ENCODE measurements around the gene SLC9A1. TPM values are rescaled to one million over a fixed set of nuclear protein-coding genes. Genes with fewer than 3 reads are reported as not detected.
"Not testable (repeated sequence)": the region's sequence is repeated elsewhere in the genome, so short reads cannot be mapped to it uniquely, and the experiment has no call there.

The SLC9A1 gene
- polyA plus RNA-seq (ENCODE audit: low read depth in 6 of 6) = 1 to 10 TPM; 3.1 to 9.3 (median 4.0) TPM

DNA sequence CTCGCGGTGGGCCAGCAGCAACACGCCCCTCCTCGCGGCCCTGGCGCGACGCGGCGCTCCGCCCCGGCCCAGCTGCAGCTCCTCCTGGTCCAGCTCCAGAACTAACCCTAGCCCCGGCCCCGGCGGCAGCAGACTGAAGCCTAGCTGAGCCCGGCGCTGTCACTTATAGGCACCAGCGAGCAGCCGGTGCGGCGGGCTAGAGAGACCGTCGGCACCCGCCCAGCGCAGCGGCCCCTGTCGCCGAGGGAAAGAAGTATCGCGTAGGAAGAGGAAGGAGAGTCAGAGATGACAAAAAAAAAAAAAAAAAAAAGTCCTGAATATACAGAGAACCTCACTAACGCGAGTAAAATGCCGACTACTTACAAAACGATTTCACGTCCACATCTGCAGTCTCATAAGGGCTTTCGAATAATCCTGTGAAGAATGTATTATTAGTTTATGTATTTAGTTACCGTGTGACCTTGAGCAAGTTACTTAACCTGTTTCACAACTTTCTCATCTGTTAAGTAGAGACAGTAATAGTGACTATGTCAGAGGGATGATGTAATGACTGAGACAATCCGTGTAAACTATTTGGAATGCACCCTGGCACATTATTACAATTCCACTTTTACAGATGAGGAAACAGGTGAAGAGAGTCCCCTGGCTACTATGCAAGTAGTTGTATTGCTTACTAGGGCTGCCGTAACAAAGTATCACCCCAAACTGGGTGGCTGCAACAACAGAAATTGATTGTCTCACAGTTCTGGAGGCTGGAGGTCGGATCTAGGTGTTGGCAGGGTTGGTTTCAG, at the start of gene SLC9A1:
Gene SLC9A1, minus strand, starts transcription at position 135 of the 791 bp plus-strand sequence. CDS start 791 bp downstream, outside the sequence.
- ATAC-seq (ENCODE audit: low read depth in 2 of 2) (peak; percentile 87), DNase-seq (peak; percentile 92)
- H3K27me3 Mint-ChIP-seq = no peaks in the 10 kb centered on the region
- peaks cover 0 to 3% (median 0%) of the 10 kb centered on the region in 7 donors for H3K9me3 Mint-ChIP-seq
- H3K4me3 Mint-ChIP-seq = peak within 1 kb of the TSS; percentile 77 to 94 (median 92)
- no peaks in the 10 kb centered on the region for H3K36me3 Mint-ChIP-seq
- peak within 1 kb of the TSS; percentile 99 to 100 (median 100) for H3K27ac Mint-ChIP-seq
- H3K4me1 Mint-ChIP-seq = peaks cover 32 to 54% (median 49%) of the 10 kb centered on the region in 3 donors

DNA sequence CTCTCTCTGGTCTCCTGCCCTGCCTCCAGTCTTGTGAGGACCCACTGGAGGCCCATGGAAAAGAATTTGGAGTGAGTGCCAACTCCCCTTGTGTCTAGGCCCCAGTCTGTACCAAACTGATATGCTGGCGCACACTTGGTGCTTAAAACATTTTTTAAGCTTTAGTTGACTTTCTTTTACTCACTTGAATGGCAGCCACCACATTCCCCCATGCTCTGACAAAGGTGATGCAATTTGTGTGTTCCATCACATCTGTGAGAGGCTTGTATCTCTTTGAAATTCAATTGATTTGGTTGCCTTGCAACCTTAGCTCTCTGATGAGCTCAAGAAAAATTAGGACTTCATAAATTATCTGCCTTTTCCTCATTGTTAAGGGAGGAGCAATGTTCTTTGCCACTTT, 49.0 kb upstream of the SLC9A1 start:
- Mint-ChIP-seq H3K36me3 (no peaks in the 10 kb centered on the region), H3K9me3 (no peaks in the 10 kb centered on the region), H3K27me3 (no peaks in the 10 kb centered on the region), H3K4me3 (no peak overlapping the region), H3K4me1 (peaks cover 0 to 5% (median 3%) of the 10 kb centered on the region in 3 donors), H3K27ac (no peak overlapping the region)
- DNase-seq = no peak
- ATAC-seq (ENCODE audit: low read depth in 2 of 2) = no peak

DNA sequence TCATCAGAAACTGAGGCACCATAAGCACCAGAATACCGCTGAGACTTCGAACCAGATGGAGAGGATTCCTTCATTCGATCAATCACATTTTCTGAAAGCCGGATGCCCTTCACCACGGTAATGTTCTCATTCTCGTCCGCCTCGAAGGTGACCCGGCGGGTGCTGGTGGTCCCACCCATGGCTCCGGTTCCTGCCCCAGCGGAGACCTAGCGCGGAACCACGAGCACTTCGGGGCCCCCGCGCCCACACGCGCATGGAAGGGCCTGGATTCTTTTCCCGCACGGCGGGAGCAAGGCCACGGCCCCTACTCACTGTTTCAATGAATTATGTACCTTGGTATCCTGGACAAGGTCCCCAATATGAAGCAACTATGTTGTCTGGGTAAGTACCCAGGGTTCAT, 46.4 kb upstream of the SLC9A1 start:
- no peak for ATAC-seq (ENCODE audit: low read depth in 2 of 2)
- peak overlapping the region in 1 of 6 donors; percentile 85 for H3K27ac Mint-ChIP-seq
- no peak for DNase-seq
- peaks cover 0 to 4% (median 0%) of the 10 kb centered on the region in 3 donors for H3K27me3 Mint-ChIP-seq
- H3K4me3 Mint-ChIP-seq = peak overlapping the region in 1 of 8 donors; percentile 5
- H3K36me3 Mint-ChIP-seq = no peaks in the 10 kb centered on the region
- H3K9me3 Mint-ChIP-seq = no peaks in the 10 kb centered on the region
- peaks cover 6 to 7% (median 7%) of the 10 kb centered on the region in 3 donors for H3K4me1 Mint-ChIP-seq

DNA sequence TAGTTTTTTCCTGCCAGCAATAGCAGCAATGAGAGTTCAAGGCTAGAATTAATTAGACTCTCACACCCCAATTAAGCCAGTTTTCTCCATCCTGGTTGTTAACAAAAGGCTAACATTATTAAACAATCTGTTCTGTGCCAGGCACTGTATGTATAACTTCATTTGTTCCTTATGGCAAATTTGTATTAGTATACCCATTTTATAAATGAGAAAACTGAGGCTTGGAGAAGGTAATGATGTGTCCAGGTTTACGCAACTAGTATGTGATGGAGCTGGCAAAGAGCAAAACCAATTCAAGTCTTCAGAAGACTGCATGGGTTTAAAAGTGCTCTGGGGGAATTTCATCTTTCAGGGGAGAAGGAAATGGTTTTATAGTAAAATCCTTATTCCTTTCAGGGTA, 38.3 kb upstream of the SLC9A1 start:
- Mint-ChIP-seq H3K27me3 (peaks cover 0 to 5% (median 4%) of the 10 kb centered on the region in 3 donors), H3K27ac (no peak overlapping the region), H3K4me3 (no peak overlapping the region), H3K4me1 (peaks cover 5 to 7% (median 6%) of the 10 kb centered on the region in 3 donors), H3K36me3 (no peaks in the 10 kb centered on the region), H3K9me3 (no peaks in the 10 kb centered on the region)
- no peak for DNase-seq
- ATAC-seq (ENCODE audit: low read depth in 2 of 2) = no peak

DNA sequence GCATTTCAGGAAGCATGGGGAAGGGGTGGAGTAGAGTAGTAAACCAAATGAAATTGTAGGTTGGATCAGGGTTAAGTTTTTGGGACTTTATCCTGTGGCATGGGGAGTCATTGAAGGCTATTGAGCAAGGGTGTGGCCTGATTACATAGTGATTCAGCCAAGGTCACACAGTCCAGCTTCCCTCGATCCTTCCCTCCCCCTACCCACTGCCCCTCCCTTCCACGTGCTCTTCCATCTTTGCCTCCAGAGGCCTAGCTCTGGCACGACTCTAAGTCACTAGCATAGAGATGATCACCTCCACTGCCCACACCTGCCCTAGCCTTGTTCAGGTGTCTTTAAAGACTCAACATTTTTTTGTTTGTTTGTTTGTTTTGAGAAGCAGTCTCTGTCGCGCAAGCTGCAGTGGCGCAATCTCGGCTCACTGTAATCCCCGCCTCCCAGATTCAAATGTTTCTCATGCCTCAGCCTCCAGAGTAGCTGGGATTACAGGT, 37.2 kb upstream of the SLC9A1 start:
- H3K4me3 Mint-ChIP-seq = no peak overlapping the region
- peaks cover 0 to 4% (median 0%) of the 10 kb centered on the region in 3 donors for H3K4me1 Mint-ChIP-seq
- no peak overlapping the region for H3K27ac Mint-ChIP-seq
- ATAC-seq (ENCODE audit: low read depth in 2 of 2) (no peak), DNase-seq (no peak)
- H3K9me3 Mint-ChIP-seq = no peaks in the 10 kb centered on the region
- no peaks in the 10 kb centered on the region for H3K36me3 Mint-ChIP-seq
- peaks cover 0 to 5% (median 0%) of the 10 kb centered on the region in 3 donors for H3K27me3 Mint-ChIP-seq

DNA sequence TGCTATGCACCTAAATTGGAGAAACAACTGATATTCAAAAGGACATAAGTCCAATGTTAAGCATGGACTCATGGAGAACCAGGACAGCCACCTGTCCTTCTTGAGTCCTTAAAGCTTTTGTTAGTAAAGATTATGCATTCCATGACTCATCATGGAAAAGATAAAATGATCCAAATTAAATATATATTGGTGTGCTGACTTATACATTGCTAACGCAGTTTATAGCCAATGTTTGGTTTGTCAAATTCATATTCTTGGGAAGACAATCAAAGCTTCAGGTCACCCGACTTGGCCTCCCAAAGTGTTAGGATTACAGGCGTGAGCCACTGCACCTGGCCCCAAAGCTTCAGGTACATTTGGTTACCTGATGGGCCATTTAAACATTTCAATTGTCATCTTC, 29.7 kb upstream of the SLC9A1 start:
- H3K4me1 Mint-ChIP-seq = not testable (repeated sequence)

DNA sequence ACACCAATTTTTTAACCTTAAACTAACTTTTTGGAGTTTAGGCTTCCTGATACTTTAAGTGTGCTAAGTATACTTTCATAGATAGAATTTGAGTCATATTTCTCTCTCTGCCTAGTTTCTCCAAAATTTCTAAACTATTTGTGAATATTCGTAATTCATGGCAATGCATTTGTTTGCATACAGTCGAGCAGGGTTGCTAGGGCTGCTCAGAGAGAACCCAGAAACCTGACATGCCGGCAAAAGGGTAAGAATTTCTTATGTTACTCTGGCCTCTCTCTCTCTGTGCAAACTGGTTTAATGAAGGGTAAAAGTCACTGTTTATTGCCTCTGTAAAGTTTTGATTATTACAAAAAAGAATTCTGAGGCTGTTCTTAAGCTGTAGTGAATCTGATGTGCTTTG, 25.1 kb upstream of the SLC9A1 start:
- Mint-ChIP-seq H3K4me3 (no peak overlapping the region), H3K27ac (no peak overlapping the region), H3K36me3 (no peaks in the 10 kb centered on the region), H3K4me1 (no peaks in the 10 kb centered on the region), H3K27me3 (no peaks in the 10 kb centered on the region), H3K9me3 (peaks cover 0 to 24% (median 14%) of the 10 kb centered on the region in 7 donors)
- ATAC-seq (ENCODE audit: low read depth in 2 of 2) = no peak
- no peak for DNase-seq

More for the DNA sequence above, 29.7 kb upstream of the SLC9A1 start:
- H3K36me3 Mint-ChIP-seq; H3K27me3 Mint-ChIP-seq; DNase-seq; H3K4me3 Mint-ChIP-seq; H3K27ac Mint-ChIP-seq; ATAC-seq (ENCODE audit: low read depth in 2 of 2): not testable (repeated sequence)
- H3K9me3 Mint-ChIP-seq = peaks cover 0 to 20% (median 13%) of the 10 kb centered on the region in 7 donors

DNA sequence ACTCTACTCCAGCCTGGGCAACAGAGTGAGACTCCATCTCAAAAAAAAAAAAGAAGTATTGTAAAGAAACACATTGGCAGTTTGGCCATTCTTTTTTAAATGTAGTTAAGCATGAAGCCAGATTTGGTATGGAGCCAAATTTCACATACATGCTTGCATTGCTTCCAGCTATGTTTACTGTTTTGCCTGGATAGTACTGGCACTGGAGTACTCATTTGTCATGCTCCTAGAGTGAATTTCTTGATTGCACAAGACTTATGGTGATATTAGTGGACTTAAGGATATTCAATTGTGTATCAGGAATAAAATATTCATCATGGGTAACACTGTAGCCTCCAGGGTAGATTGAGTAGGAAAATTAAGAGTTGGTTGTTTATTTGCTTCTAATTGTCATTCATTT, 24.5 kb upstream of the SLC9A1 start:
- H3K27me3 Mint-ChIP-seq = no peaks in the 10 kb centered on the region
- peaks cover 0 to 24% (median 14%) of the 10 kb centered on the region in 7 donors for H3K9me3 Mint-ChIP-seq
- no peak for DNase-seq

DNA sequence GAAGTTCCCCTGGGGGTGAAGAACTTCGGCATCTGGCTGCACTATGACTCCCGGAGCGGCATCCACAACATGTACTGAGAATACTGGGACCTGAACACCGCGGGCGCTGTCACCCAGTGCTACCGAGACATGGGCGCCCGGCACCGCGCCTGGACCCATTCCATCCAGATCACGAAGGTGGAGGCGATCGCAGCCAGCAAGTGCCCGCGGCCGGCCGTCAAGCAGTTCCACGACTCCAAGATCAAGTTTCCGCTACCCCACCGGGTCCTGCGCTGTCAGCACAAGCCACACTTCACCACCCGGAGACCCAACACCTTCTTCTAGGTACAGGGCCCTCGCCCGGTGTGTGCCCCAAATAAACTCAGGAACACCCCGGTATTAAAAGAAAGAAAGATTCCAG, 22.0 kb upstream of the SLC9A1 start:
- no peaks in the 10 kb centered on the region for H3K27me3 Mint-ChIP-seq
- H3K36me3 Mint-ChIP-seq = no peaks in the 10 kb centered on the region
- no peaks in the 10 kb centered on the region for H3K4me1 Mint-ChIP-seq
- H3K4me3 Mint-ChIP-seq = no peak overlapping the region
- DNase-seq (no peak), ATAC-seq (ENCODE audit: low read depth in 2 of 2) (no peak)
- H3K27ac Mint-ChIP-seq = peak overlapping the region in 1 of 6 donors; percentile 32
- peaks cover 0 to 14% (median 5%) of the 10 kb centered on the region in 7 donors for H3K9me3 Mint-ChIP-seq

More for the DNA sequence above, 24.5 kb upstream of the SLC9A1 start:
- Mint-ChIP-seq H3K4me3 (no peak overlapping the region), H3K36me3 (no peaks in the 10 kb centered on the region), H3K27ac (no peak overlapping the region), H3K4me1 (no peaks in the 10 kb centered on the region)
- ATAC-seq (ENCODE audit: low read depth in 2 of 2) = no peak

DNA sequence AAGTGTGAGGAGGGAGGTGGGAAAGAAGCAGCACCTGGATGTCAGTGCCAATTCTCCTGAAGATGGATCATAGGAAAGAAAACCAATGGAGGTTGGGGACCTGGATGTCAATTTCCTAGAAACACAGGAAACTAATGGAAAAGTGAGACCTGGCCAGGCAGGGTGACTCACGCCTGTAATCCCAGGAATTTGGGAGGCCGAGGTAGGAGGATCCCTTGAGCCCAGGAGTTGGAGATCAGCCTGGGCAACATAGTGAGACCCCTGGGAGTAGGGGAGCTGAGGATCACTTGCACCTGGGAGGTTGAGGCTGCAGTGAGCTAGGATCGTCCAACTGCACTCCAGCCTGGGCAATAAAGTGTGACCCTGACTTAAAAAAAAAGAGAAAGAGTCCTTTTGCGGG, 21.4 kb upstream of the SLC9A1 start:
- Mint-ChIP-seq H3K36me3 (no peaks in the 10 kb centered on the region), H3K9me3 (peaks cover 0 to 14% (median 5%) of the 10 kb centered on the region in 7 donors), H3K27ac (no peak overlapping the region), H3K27me3 (no peaks in the 10 kb centered on the region), H3K4me3 (no peak overlapping the region), H3K4me1 (no peaks in the 10 kb centered on the region)
- no peak for DNase-seq
- no peak for ATAC-seq (ENCODE audit: low read depth in 2 of 2)

DNA sequence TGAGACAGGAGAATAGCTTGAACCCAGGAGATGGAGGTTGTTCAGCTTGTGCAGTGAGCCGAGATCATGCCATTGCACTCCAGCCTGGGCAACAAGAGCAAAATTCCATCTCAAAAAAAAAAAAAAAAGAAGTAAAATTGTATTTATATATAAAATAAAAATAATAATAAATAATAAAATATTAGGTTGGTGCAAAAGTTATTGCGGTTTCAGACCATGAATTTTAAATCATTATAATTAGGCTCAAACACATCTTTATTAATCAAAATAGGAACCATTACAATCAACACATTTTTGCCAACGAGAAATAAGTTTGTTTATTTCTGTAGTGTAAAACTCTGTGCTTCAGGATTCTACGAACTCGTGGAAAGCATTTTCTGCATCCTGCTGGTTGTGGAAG, 18.1 kb upstream of the SLC9A1 start:
- not testable (repeated sequence) for ATAC-seq (ENCODE audit: low read depth in 2 of 2); H3K36me3 Mint-ChIP-seq; H3K4me3 Mint-ChIP-seq; H3K4me1 Mint-ChIP-seq; H3K27ac Mint-ChIP-seq; DNase-seq; H3K9me3 Mint-ChIP-seq; H3K27me3 Mint-ChIP-seq

DNA sequence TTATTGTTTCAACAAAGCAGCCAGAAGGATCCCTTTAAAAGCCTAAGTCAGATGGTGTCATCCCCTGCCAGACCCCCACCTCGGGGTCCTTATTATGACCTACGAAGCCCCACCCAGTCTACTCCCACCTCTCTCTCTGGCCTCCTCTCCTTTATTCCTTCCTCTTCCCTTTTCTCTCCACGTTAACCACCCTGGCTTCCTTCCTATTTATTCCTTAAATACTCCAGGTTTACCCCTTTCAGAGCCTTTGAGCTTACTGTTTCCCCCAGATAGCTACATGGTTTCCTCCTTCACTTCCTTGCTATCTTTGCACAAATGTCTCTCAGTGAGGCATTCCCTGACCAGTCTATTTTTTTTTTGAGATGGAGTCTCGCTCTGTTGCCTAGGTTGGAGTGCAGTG, 12.0 kb upstream of the SLC9A1 start:
- DNase-seq (no peak), ATAC-seq (ENCODE audit: low read depth in 2 of 2) (no peak)
- H3K4me3 Mint-ChIP-seq = no peak overlapping the region
- H3K36me3 Mint-ChIP-seq = no peaks in the 10 kb centered on the region
- H3K4me1 Mint-ChIP-seq = peaks cover 8 to 16% (median 10%) of the 10 kb centered on the region in 3 donors
- no peaks in the 10 kb centered on the region for H3K27me3 Mint-ChIP-seq
- H3K27ac Mint-ChIP-seq = no peak overlapping the region
- no peaks in the 10 kb centered on the region for H3K9me3 Mint-ChIP-seq

DNA sequence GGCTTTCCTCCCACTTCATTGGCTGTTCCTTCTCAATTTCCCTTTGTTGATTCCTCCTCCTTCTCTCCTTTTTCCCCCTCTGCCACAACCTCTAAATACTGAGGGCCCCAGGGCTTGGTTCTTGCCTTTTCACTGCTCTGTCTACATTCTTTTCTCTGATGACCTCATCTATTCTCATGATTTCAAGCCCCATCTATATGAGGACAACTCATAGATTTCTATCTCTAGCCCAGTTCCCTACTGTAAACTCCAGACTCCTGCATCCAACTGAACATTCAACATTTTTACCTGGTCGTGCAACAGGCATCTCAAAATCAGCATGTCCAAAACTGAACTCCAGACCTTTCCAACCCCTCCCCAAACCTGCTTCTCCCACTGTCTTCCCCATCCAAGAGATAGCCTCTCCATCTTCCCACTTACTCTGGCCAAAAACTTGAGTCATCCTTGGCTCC, 11.5 kb upstream of the SLC9A1 start:
- no peak for ATAC-seq (ENCODE audit: low read depth in 2 of 2)
- H3K27me3 Mint-ChIP-seq = no peaks in the 10 kb centered on the region
- no peak overlapping the region for H3K27ac Mint-ChIP-seq
- H3K36me3 Mint-ChIP-seq = no peaks in the 10 kb centered on the region
- no peak overlapping the region for H3K4me3 Mint-ChIP-seq
- no peak for DNase-seq
- no peaks in the 10 kb centered on the region for H3K9me3 Mint-ChIP-seq
- H3K4me1 Mint-ChIP-seq = peaks cover 13 to 22% (median 16%) of the 10 kb centered on the region in 3 donors

DNA sequence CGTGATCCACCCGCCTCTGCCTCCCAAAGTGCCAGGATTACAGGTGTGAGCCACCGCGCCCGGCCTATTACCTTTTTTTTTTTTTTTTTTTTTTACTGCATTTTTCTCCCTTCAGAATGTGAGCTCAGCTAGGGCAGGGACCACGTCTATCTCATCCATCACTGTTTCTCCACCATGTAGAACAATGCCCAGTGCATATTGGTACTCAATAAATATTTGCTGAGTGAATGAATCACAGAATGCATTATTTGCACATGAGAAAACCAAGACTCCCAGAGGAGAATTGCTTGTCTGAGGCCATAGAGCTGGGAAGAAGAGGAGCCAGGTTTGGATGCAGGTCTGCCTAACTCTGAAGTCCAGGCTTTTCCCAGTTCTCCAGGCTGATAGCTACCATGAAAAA, 8.2 kb upstream of the SLC9A1 start:
- Mint-ChIP-seq H3K36me3 (no peaks in the 10 kb centered on the region), H3K9me3 (no peaks in the 10 kb centered on the region), H3K4me1 (peaks cover 15 to 36% (median 18%) of the 10 kb centered on the region in 3 donors), H3K27me3 (no peaks in the 10 kb centered on the region), H3K4me3 (peak overlapping the region in 2 of 8 donors; percentile 30 to 37), H3K27ac (peak overlapping the region in 2 of 6 donors; percentile 13 to 18)
- ATAC-seq (ENCODE audit: low read depth in 2 of 2) (no peak), DNase-seq (no peak)

All from naive B cell (primary cell).